Measurements from ENCODE around the gene SLC39A7.

SLC39A7 gene

GRCh38 chr6:33189164-33189563 is 11.5 kb upstream of the SLC39A7 start:
- no peak for DNase-seq (ENCODE audit: low read depth in 2 of 2, low spot score in 1 of 2)

- no peak for DNase-seq (ENCODE audit: low read depth in 2 of 2, low spot score in 1 of 2)
Measured at GRCh38 chr6:33189625-33190448, 10.8 kb upstream of the SLC39A7 start.

GRCh38 chr6:33190504-33191107 is 10.1 kb upstream of the SLC39A7 start:
- no peak for DNase-seq (ENCODE audit: low read depth in 2 of 2, low spot score in 1 of 2)

- DNase-seq (ENCODE audit: low read depth in 2 of 2, low spot score in 1 of 2) = no peak
Measured at GRCh38 chr6:33191383-33192104, 9.1 kb upstream of the SLC39A7 start.

- no peak for DNase-seq (ENCODE audit: low read depth in 2 of 2, low spot score in 1 of 2)
Measured at GRCh38 chr6:33192105-33192646, 8.5 kb upstream of the SLC39A7 start, which contains the start of gene COL11A2. Gene COL11A2, minus strand, starts transcription at chr6:33192467. Its CDS starts 227 bp downstream, at chr6:33192240.

- DNase-seq (ENCODE audit: low read depth in 2 of 2, low spot score in 1 of 2) = no peak
Measured at GRCh38 chr6:33192671-33193602, 7.7 kb upstream of the SLC39A7 start.

GRCh38 chr6:33193619-33194018 is 7.0 kb upstream of the SLC39A7 start:
- DNase-seq (ENCODE audit: low read depth in 2 of 2, low spot score in 1 of 2) = no peak

- DNase-seq (ENCODE audit: low read depth in 2 of 2, low spot score in 1 of 2) = no peak
Measured at GRCh38 chr6:33194431-33194979, 6.2 kb upstream of the SLC39A7 start.

- DNase-seq (ENCODE audit: low read depth in 2 of 2, low spot score in 1 of 2) = no peak
Measured at GRCh38 chr6:33195304-33196165, 5.1 kb upstream of the SLC39A7 start.

- DNase-seq (ENCODE audit: low read depth in 2 of 2, low spot score in 1 of 2) = no peak
Measured at GRCh38 chr6:33197431-33198048, 3.1 kb upstream of the SLC39A7 start.

- no peak for DNase-seq (ENCODE audit: low read depth in 2 of 2, low spot score in 1 of 2)
Measured at GRCh38 chr6:33198159-33198852, 2.4 kb upstream of the SLC39A7 start.

GRCh38 chr6:33198853-33199436 is 1.7 kb upstream of the SLC39A7 start:
- DNase-seq (ENCODE audit: low read depth in 2 of 2, low spot score in 1 of 2) = no peak

GRCh38 chr6:33199687-33200218 is 914 bp upstream of the SLC39A7 start:
- DNase-seq (ENCODE audit: low read depth in 2 of 2, low spot score in 1 of 2) = peak; percentile 33 to 41

GRCh38 chr6:33201147-33201545 is 479 bp downstream of the SLC39A7 start:
- no peak for DNase-seq (ENCODE audit: low read depth in 2 of 2, low spot score in 1 of 2)

- DNase-seq (ENCODE audit: low read depth in 2 of 2, low spot score in 1 of 2) = no peak
Measured at GRCh38 chr6:33201935-33202334, 1.3 kb downstream of the SLC39A7 start.

GRCh38 chr6:33202799-33203198 is 2.1 kb downstream of the SLC39A7 start:
- DNase-seq (ENCODE audit: low read depth in 2 of 2, low spot score in 1 of 2) = no peak

- DNase-seq (ENCODE audit: low read depth in 2 of 2, low spot score in 1 of 2) = no peak
Measured at GRCh38 chr6:33203443-33204164, 2.9 kb downstream of the SLC39A7 start.
